ENCODE measurements around the gene ZNF460. TPM values are rescaled to one million over a fixed set of nuclear protein-coding genes. Genes with fewer than 3 reads are reported as not detected.

The ZNF460 gene
- total and polyA plus RNA-seq, 2 of the 8 experiments (the other 6 are each of a cell fraction or from before 2014, with no cell fraction given): 9.3 to 57.9 TPM

GRCh38 chr19:57342582-57342981 lies 62.3 kb downstream of the ZNF460 start:
- Histone ChIP-seq H3K4me3 (ENCODE audit: extremely low read depth in 1 of 4, insufficient read depth in 2 of 4, low read depth in 3 of 4, low read length in 4 of 4) (no peak overlapping the region), H3K27ac (ENCODE audit: low read depth, low read length) (no peak overlapping the region), H2BK20ac (ENCODE audit: low read length) (no peak overlapping the region), H3K4me2 (ENCODE audit: insufficient read depth in 1 of 2, low read depth in 2 of 2, low read length in 2 of 2) (no peak overlapping the region), H3K56ac (replicated peaks; ENCODE audit: insufficient read length, low read depth, low read length) (no peak overlapping the region), H3K27me3 (replicated peaks in 1 of 4; ENCODE audit: control insufficient read depth in 3 of 4, extremely low read depth in 1 of 4, insufficient read depth in 3 of 4, low read length in 3 of 4) (no peaks in the 10 kb centered on the region), H3K36me3 (ENCODE audit: control insufficient read depth in 2 of 4, insufficient read depth in 4 of 4, low read length in 3 of 4) (no peaks in the 10 kb centered on the region), H3K23ac (ENCODE audit: insufficient read length) (no peak overlapping the region), H2BK5ac (ENCODE audit: low read depth, low read length) (no peak overlapping the region), H3K14ac (ENCODE audit: insufficient read length) (no peak overlapping the region), H3K4ac (replicated peaks; ENCODE audit: insufficient read length, low read depth, low read length) (no peak overlapping the region), H4K20me1 (replicated peaks in 1 of 2; ENCODE audit: control insufficient read depth in 1 of 2, insufficient read depth in 2 of 2, low read length in 2 of 2) (peaks cover 0 to 3% of the 10 kb centered on the region in 2 experiments), H3K9me3 (ENCODE audit: insufficient read depth in 2 of 2, low read depth in 1 of 2, low read length in 1 of 2) (no peaks in the 10 kb centered on the region), H2AFZ (ENCODE audit: low read length) (no peak overlapping the region), H4K5ac (ENCODE audit: insufficient read length, low read depth, low read length) (no peak overlapping the region), H2AK5ac (ENCODE audit: low read depth, low read length) (no peak overlapping the region), H4K8ac (ENCODE audit: extremely low read depth, insufficient read depth, low read length) (no peak overlapping the region), H3K23me2 (ENCODE audit: low read depth, low read length) (no peaks in the 10 kb centered on the region), H3K79me2 (ENCODE audit: control insufficient read depth in 1 of 2, insufficient read depth in 2 of 2, low read length in 2 of 2) (no peaks in the 10 kb centered on the region), H4K91ac (replicated peaks; ENCODE audit: insufficient read length, low read length) (no peak overlapping the region), H2BK12ac (ENCODE audit: low read depth, low read length) (no peak overlapping the region), H3K18ac (ENCODE audit: extremely low read depth, low read length) (no peak overlapping the region), H3K4me1 (replicated peaks in 1 of 4; ENCODE audit: control insufficient read depth in 3 of 4, insufficient read depth in 4 of 4, low read length in 3 of 4) (no peaks in the 10 kb centered on the region), H3K9ac (replicated peaks in 1 of 4; ENCODE audit: extremely low read depth in 1 of 4, low read depth in 3 of 4, low read length in 3 of 4) (no peak overlapping the region), H3K79me1 (ENCODE audit: low read depth, low read length) (no peaks in the 10 kb centered on the region), H2BK120ac (replicated peaks; ENCODE audit: low read depth, low read length) (no peak overlapping the region), H2BK15ac (ENCODE audit: low read length) (no peak overlapping the region)
- CTCF ChIA-PET (ENCODE audit: partially characterized antibody): interaction anchor here (0.6 to 1.2 kb wide), 2 partner anchors 10 to 1068 kb away, joined by 3 to 4 read pairs; no protein-coding TSS in a partner anchor
- TF ChIP-seq HDAC2 (IDR thresholded peaks at IDR 0.05; ENCODE audit: borderline replicate concordance in 1 of 2, low read depth in 2 of 2, low read length in 2 of 2) (no peak), RAD21 (IDR thresholded peaks at IDR 0.05 in 1 of 2, conservative IDR thresholded peaks at IDR 0.05 in 1 of 2; ENCODE audit: low read depth in 2 of 2, low read length in 2 of 2) (no peak), SRF (IDR thresholded peaks at IDR 0.05; ENCODE audit: low read depth, low read length) (no peak), EZH2 (IDR thresholded peaks at IDR 0.05; ENCODE audit: low read depth, low read length, severe bottlenecking) (no peak), JUN (IDR thresholded peaks at IDR 0.05; ENCODE audit: low read depth, low read length) (no peak), GABPA (IDR thresholded peaks at IDR 0.05; ENCODE audit: borderline replicate concordance, insufficient read depth, low read length) (no peak), CBX5 (IDR thresholded peaks at IDR 0.05; ENCODE audit: low read depth, low read length) (no peak), MAFK (IDR thresholded peaks at IDR 0.05; ENCODE audit: low read depth, low read length) (no peak), ATF3 (IDR thresholded peaks at IDR 0.05; ENCODE audit: insufficient read depth, low read depth, low read length) (no peak), NRF1 (IDR thresholded peaks at IDR 0.05; ENCODE audit: low read depth, low read length) (no peak), POLR2A (IDR thresholded peaks at IDR 0.05; ENCODE audit: control extremely low read depth in 1 of 2, low read depth in 2 of 2, low read length in 2 of 2) (no peak)
- FAIRE-seq: no peak
- DNase-seq (ENCODE audit: low read depth in 1 of 2, low spot score in 2 of 2): no peak
- 87% methylated on average over 5 of the region's 6 CpGs; no CpG with 5 or more reads in 1 of the 2 experiments for WGBS, 2 experiments (ENCODE audit: extremely low coverage in 1 of 2, insufficient coverage in 1 of 2, insufficient read length in 1 of 2, insufficient replicate concordance in 2 of 2, low coverage in 1 of 2, low lambda C conversion rate in 2 of 2, missing lambda C conversion rate in 1 of 2)
- POLR2A ChIA-PET (ENCODE audit: partially characterized antibody): interaction anchor here (0.6 to 1.4 kb wide), 3 partner anchors 10 to 198 kb away, joined by 3 read pairs; no protein-coding TSS in a partner anchor
